ELF-1 (cell line): ENCODE measurements around the gene PTGFRN.

Experiments used
- DNase-seq: peaks from one replicate; pipeline ENCODE4 v3.0.0-alpha.2; 2016; ENCODE audit warnings: low read depth, low spot score

PTGFRN gene

DNA sequence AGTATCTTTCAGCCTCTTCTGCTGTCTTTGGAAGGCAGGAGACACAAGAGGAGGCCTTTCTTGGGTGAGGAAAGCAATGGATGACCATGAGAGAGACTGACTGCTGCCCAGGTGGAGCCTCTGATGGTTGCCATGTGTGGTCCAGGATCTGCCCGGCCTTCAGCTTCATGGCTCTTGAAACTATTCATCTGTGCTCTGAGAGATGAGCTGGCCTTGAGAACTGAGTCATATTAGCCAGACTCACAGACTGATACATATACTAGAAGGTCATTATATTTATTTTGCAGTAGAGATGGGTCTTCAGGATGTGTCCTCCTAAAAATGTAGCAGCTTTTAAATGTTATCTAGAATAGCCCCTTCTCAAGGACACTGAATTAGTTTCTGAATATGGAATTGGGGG, 33.7 kb downstream of the PTGFRN start:
- DNase-seq = no peak

DNA sequence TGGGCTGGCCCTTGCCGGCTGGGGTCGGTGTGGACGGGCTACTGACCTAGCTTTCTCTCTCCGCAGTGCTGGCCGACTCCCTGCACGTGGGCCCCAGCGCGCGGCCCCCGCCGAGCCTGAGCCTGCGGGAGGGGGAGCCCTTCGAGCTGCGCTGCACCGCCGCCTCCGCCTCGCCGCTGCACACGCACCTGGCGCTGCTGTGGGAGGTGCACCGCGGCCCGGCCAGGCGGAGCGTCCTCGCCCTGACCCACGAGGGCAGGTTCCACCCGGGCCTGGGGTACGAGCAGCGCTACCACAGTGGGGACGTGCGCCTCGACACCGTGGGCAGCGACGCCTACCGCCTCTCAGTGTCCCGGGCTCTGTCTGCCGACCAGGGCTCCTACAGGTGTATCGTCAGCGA, 34.9 kb downstream of the PTGFRN start:
- no peak for DNase-seq

- DNase-seq = no peak
Observed at GRCh38 chr1:116945421-116945820, 35.7 kb downstream of the PTGFRN start.

DNA sequence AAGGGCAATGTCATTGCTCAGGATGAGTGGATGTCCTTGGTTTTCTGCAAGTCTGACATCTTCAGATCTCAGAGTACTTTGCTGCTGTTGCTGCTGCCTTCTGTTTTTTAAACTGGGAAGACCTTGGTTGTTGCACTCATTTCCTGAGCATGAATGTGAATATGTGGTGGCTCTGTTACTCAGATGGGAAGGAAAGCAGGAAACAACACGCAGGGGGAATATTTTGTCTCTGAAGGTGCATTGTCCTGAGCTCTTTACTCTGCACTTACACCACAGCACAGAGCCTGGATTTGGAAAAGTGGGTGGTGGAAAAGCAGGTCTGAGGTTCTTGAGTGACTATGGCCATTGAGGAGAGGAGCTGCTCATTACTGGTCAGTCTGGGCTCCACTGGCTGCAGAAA, 36.3 kb downstream of the PTGFRN start:
- DNase-seq = no peak

DNA sequence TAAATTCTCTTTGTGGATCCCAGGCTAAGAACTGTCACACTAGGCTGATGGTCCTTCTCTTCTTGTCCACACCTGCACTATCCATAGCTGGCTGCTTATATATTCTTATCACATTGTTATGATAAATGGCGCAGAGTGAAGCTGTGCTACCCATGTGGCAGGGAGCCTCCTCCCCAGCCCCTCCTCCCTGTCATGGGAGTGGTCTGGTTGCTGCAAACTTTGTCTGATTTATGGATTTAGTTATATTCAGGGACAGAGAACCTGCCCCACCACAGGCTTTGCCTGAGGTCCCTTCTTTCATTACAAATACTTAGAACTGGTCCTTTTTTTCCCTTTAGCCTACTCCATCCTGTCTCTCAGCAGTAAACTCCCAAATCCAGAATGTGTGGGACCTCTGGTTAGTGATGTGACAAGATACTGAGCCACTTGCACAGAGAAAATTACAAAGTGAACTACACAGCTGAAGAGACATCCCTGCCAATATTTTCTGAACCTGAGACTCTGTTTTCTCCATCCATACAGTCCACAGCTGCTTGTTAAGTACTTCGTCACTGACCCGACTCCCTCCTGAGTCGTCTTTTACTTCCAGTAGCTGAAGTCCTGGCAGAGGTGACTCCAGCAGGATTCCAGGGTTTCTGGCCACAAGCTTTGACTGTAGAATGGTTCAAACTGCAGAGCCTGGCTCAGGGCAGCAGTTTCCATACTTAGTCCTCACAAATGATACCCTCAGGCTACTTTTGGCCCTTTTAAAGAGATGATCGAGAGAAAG, 37.6 kb downstream of the PTGFRN start:
- no peak for DNase-seq

GRCh38 chr1:116948046-116948445, 38.3 kb downstream of the PTGFRN start:
- DNase-seq = no peak

DNA sequence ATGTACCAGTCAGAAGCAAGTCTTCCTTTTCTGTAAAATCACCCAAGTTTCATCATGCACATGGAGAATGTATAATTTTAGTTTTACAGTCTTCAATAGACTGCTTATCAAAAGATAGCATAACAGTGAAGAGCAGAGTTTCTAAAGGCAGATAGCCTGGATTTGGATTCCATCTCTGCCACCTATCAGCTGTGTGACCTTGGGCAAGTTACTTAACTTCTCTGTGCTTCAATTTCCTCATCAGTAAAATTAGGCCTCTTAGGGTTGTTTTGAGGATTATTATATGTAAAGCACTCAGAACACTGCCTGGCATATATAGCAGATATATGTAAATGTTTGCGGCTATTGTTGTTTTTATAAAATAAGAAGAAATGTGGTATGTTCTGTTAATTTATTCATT, 38.9 kb downstream of the PTGFRN start:
- DNase-seq = no peak

GRCh38 chr1:116949213-116949985, 39.7 kb downstream of the PTGFRN start:
- no peak for DNase-seq

- no peak for DNase-seq
Observed at GRCh38 chr1:116950517-116951199, 40.9 kb downstream of the PTGFRN start.

- no peak for DNase-seq
Observed at GRCh38 chr1:116951200-116951935, 41.7 kb downstream of the PTGFRN start.

DNA sequence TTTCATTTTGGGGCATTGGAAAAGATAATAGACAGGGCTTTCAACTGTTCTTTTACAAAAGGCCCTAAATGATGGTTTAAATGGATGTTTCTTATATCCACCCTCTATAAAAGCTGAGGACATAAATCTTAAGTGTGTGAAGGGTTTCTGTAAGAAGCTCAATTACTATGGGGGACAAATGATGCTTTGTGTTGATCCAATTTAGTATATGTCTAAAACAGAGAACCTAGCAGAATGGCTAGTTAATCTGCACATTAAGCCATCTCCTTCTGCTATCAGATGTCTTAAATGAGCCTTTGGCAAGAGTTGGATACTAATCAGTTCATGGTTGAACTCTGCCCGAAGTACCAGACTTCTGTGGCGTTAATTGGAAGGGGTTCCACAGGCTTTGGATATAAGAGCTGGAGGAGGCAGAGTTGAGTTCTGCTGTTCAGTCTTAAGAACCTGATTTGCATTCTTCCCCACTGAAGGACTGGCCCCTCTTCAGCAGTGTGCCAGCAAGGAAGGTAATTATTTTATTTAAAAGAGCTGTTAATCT, 43.1 kb downstream of the PTGFRN start:
- DNase-seq = no peak

- DNase-seq = no peak
Observed at GRCh38 chr1:116954440-116954839, 44.7 kb downstream of the PTGFRN start.

DNA sequence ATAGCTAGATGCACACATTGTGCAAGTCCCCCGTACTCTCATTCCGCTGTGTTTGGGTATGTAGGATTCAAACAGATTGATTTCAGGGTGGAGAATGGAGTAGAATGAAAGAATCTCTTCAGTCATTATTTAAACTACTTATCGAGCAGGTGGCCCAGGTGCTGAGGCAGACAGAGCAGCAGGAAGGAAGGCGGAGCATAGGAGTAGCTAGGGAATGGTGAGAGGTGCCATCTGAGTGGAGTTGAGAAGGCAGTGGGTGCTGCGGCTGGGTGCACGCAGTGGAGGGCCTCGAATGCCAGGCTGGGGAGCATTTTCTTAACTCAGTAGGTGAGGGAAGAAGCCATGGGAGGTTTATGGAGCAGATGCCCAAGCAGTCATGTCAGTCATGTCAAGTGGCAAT, 46.7 kb downstream of the PTGFRN start:
- DNase-seq = no peak

DNA sequence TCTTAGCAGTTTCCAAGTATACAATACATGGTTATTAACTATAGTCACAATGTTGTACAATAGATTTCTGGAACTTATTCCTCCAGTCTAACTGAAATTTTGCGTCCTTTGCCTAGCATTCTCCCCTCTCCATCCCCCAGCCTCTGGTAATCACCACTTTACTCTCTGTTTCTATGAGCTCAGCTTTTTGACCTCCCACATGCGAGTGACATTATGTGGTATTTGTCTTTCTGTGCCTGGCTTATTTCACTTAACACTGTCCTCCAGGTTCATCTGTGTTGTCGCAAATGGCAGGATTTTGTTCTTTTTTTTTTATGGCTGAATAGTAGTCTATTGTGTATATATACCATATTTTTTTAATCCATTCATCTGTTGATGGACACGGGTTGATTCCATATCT, 47.9 kb downstream of the PTGFRN start:
- DNase-seq = no peak

- no peak for DNase-seq
Observed at GRCh38 chr1:116958110-116958509, 48.4 kb downstream of the PTGFRN start.

GRCh38 chr1:116958977-116959376, 49.3 kb downstream of the PTGFRN start:
- no peak for DNase-seq

DNA sequence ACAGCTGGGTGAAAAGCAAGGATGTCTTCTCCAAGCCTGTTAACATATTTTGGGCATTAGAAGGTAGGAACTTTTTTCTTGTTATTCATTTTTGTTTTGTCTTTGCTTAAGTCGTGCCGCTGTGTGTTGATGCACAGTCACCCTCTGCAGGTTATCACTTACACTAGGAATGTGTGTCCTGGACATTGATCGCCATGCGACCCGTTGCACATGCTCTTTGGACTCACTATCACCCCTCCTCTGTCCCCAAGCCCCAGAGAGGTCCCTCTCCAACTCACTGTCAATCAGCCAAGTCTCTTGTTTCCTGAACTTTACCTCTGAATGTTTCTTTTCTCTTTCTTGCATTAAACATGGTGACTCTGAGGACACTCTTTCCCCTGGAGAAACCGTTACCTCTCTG, 51.9 kb downstream of the PTGFRN start:
- DNase-seq = no peak

GRCh38 chr1:116962987-116963639, 53.4 kb downstream of the PTGFRN start:
- DNase-seq = no peak

DNA sequence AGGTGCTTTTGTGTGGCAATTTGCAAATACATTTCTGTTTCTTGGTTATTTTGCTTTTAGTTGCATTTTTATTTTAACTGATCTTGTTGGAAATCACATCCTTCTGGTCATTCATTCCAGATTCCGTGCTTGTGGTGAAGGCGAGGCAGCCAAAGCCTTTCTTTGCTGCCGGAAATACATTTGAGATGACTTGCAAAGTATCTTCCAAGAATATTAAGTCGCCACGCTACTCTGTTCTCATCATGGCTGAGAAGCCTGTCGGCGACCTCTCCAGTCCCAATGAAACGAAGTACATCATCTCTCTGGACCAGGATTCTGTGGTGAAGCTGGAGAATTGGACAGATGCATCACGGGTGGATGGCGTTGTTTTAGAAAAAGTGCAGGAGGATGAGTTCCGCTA, 57.1 kb downstream of the PTGFRN start:
- DNase-seq = no peak

GRCh38 chr1:116968724-116969123, 59.0 kb downstream of the PTGFRN start:
- DNase-seq = no peak

- no peak for DNase-seq
Observed at GRCh38 chr1:116971258-116971860, 61.6 kb downstream of the PTGFRN start.
